Thyroid gland (tissue), 4 donors: Measurements from ENCODE around the gene PLCB3. TPM values are rescaled to one million over a fixed set of nuclear protein-coding genes. Genes with fewer than 3 reads are reported as not detected.
A peak's percentile ranks its signal among the peaks of the same experiment; 100 is the strongest.

Experiments
- DNase-seq, 2 donors: peaks; one replicate each; pipeline ENCODE4 v3.0.0-alpha.2; 2019
- H3K27ac ChIP-seq, 3 donors: fragments of 200-600 bp; sonication (generic); 1 replicate in 2 of 3; 2 replicates in 1 of 3; pipeline ENCODE4 v1.5.1; 2016 to 2019; ENCODE audit warnings: mild to moderate bottlenecking in 1 of 3, moderate library complexity in 1 of 3
- H3K27me3 ChIP-seq: fragments of 200-600 bp; sonication (generic); one replicate; pipeline ENCODE4 v1.5.1; 2019
- H3K36me3 ChIP-seq, 2 donors: fragments of 200-600 bp; sonication (generic); one replicate each; pipeline ENCODE4 v1.5.1; 2016 to 2019
- H3K4me1 ChIP-seq, 2 donors: fragments of 200-600 bp; sonication (generic); one replicate each; pipeline ENCODE4 v1.5.1; 2017 to 2019
- H3K4me3 ChIP-seq, 3 donors: fragments of 200-600 bp; sonication (generic); replicated peaks in 1 of 3; 1 replicate in 2 of 3; 2 replicates in 1 of 3; pipeline ENCODE4 v1.5.1; 2016; ENCODE audit warnings: mild to moderate bottlenecking in 1 of 3
- H3K9me3 ChIP-seq: fragments of 200-600 bp; sonication (generic); one replicate; pipeline ENCODE4 v1.5.1; 2017
- CTCF ChIP-seq, 6 experiments: fragments of 200-600 bp in 3 of 6; fragments of 450-650 bp in 3 of 6; sonication (generic) in 3 of 6; IDR thresholded peaks; one replicate each; pipeline ENCODE4 v1.5.1; 2016 to 2019; ENCODE audit warnings: antibody characterized with exemption in 6 of 6, mild to moderate bottlenecking in 2 of 6, inconsistent platforms in 1 of 6, moderate library complexity in 1 of 6
- POLR2A ChIP-seq, 2 donors: fragments of 450-650 bp; IDR thresholded peaks; one replicate each; pipeline ENCODE4 v1.6.1; 2017; ENCODE audit warnings: antibody characterized with exemption in 2 of 2, mild to moderate bottlenecking in 2 of 2, moderate library complexity in 1 of 2
- WGBS, 2 donors: methylation state at CpG; one replicate each; pipeline ENCODE4 v1.1.5; 2017; 5-methylcytosine and 5-hydroxymethylcytosine counted together
- intact Hi-C: fragments of 100-400 bp; cut with DNase I; formaldehyde crosslinking; loops from one replicate; pipeline ENCODE4 v1.15.1; 2023
- total RNA-seq, 4 donors: library from RNA; depleted of rRNA; stranded (reverse); fragments of >200 nt; gene quantifications; one replicate each; pipeline ENCODE4 v1.2.3, GENCODE V29; 2016

The PLCB3 gene
- total RNA-seq, 4 donors from 2014 or later: 18.8 to 39.2 (median 23.5) TPM

GRCh38 chr11:64268893-64269539 is 17.7 kb downstream of the PLCB3 start:
- Histone ChIP-seq H3K27ac (peak overlapping the region; percentile 95 to 99 (median 96)), H3K9me3 (no peaks in the 10 kb centered on the region), H3K36me3 (no peaks in the 10 kb centered on the region), H3K4me3 (peak overlapping the region; percentile 12 to 80 (median 78)), H3K4me1 (peaks cover 26 to 32% of the 10 kb centered on the region in 2 donors), H3K27me3 (no peaks in the 10 kb centered on the region)
- peak in 1 of 2 donors; percentile 52 for DNase-seq
- intact Hi-C loops: no loop called here
- TF ChIP-seq CTCF (IDR thresholded peaks at IDR 0.05) (no peak), POLR2A (IDR thresholded peaks at IDR 0.05) (no peak)
- WGBS, 2 donors: 6 to 8% methylated on average over 8 to 17 of the region's 34 CpGs

GRCh38 chr11:64269540-64270220 is 18.4 kb downstream of the PLCB3 start:
- 2% methylated on average over 9 to 12 of the region's 58 CpGs for WGBS, 2 donors
- intact Hi-C loops: no loop called here
- DNase-seq: peak; percentile 98
- Histone ChIP-seq H3K9me3 (no peaks in the 10 kb centered on the region), H3K27ac (peak overlapping the region; percentile 95 to 99 (median 96)), H3K4me3 (peak overlapping the region; percentile 12 to 94 (median 80)), H3K36me3 (no peaks in the 10 kb centered on the region), H3K4me1 (peaks cover 26 to 32% of the 10 kb centered on the region in 2 donors), H3K27me3 (no peaks in the 10 kb centered on the region)
- TF ChIP-seq CTCF (IDR thresholded peaks at IDR 0.05) (peak in 3 of 6 experiments; percentile 14 to 31 (median 19)), POLR2A (IDR thresholded peaks at IDR 0.05) (no peak)

GRCh38 chr11:64275031-64275800 is 23.9 kb downstream of the PLCB3 start:
- WGBS, 2 donors: 89 to 94% methylated on average over 8 to 15 of the region's 15 CpGs
- no peak overlapping the region for H3K4me3 ChIP-seq
- DNase-seq: no peak
- H3K27ac ChIP-seq: no peak overlapping the region
- H3K9me3 ChIP-seq: no peaks in the 10 kb centered on the region
- TF ChIP-seq CTCF (IDR thresholded peaks at IDR 0.05) (no peak), POLR2A (IDR thresholded peaks at IDR 0.05) (no peak)
- H3K4me1 ChIP-seq: peaks cover 6 to 7% of the 10 kb centered on the region in 2 donors
- intact Hi-C loops: no loop called here
- H3K36me3 ChIP-seq: peaks cover 7 to 11% of the 10 kb centered on the region in 2 donors
- H3K27me3 ChIP-seq: no peaks in the 10 kb centered on the region

GRCh38 chr11:64275841-64276240 is 24.5 kb downstream of the PLCB3 start:
- no peak overlapping the region for H3K27ac ChIP-seq
- TF ChIP-seq POLR2A (IDR thresholded peaks at IDR 0.05) (no peak), CTCF (IDR thresholded peaks at IDR 0.05) (no peak)
- peaks cover 7 to 11% of the 10 kb centered on the region in 2 donors for H3K36me3 ChIP-seq
- no peak overlapping the region for H3K4me3 ChIP-seq
- H3K9me3 ChIP-seq: no peaks in the 10 kb centered on the region
- H3K27me3 ChIP-seq: no peaks in the 10 kb centered on the region
- peaks cover 6 to 7% of the 10 kb centered on the region in 2 donors for H3K4me1 ChIP-seq
- intact Hi-C loops: no loop called here
- 90 to 93% methylated on average over 2 of the region's 2 CpGs for WGBS, 2 donors
- no peak for DNase-seq
